ENCODE data around the gene ANXA6. TPM values are rescaled to one million over a fixed set of nuclear protein-coding genes. Genes with fewer than 3 reads are reported as not detected.

Gene ANXA6
- total and polyA plus RNA-seq, 8 donors = 28.4 to 240 (median 88.2) TPM

GRCh38 chr5:151156507-151157420, 815 bp downstream of the ANXA6 start:
- Histone ChIP-seq H3K27me3 (no peaks in the 10 kb centered on the region), H3K36me3 (no peaks in the 10 kb centered on the region), H3K27ac (peak overlapping the region; percentile 79 to 94 (median 90)), H3K9me3 (no peaks in the 10 kb centered on the region), H3K4me1 (peaks cover 49 to 70% (median 67%) of the 10 kb centered on the region in 4 donors), H3K4me3 (peak overlapping the region; percentile 75 to 90 (median 86))
- intact Hi-C loops (cut with DNase I; ENCODE audit: low total_unique reads) = no loop called here
- TF ChIP-seq EP300 (IDR thresholded peaks at IDR 0.05) (no peak), POLR2AphosphoS5 (IDR thresholded peaks at IDR 0.05) (no peak), POLR2A (IDR thresholded peaks at IDR 0.05) (no peak)
- TF ChIP-seq, protein P1, sequence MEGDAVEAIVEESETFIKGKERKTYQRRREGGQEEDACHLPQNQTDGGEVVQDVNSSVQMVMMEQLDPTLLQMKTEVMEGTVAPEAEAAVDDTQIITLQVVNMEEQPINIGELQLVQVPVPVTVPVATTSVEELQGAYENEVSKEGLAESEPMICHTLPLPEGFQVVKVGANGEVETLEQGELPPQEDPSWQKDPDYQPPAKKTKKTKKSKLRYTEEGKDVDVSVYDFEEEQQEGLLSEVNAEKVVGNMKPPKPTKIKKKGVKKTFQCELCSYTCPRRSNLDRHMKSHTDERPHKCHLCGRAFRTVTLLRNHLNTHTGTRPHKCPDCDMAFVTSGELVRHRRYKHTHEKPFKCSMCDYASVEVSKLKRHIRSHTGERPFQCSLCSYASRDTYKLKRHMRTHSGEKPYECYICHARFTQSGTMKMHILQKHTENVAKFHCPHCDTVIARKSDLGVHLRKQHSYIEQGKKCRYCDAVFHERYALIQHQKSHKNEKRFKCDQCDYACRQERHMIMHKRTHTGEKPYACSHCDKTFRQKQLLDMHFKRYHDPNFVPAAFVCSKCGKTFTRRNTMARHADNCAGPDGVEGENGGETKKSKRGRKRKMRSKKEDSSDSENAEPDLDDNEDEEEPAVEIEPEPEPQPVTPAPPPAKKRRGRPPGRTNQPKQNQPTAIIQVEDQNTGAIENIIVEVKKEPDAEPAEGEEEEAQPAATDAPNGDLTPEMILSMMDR (IDR thresholded peaks at IDR 0.05) = no peak
- peak in 1 of 2 donors; percentile 56 for DNase-seq
- 20 to 31% (median 30%) methylated on average over 14 to 20 of the region's 20 CpGs for WGBS, 5 donors

DNA sequence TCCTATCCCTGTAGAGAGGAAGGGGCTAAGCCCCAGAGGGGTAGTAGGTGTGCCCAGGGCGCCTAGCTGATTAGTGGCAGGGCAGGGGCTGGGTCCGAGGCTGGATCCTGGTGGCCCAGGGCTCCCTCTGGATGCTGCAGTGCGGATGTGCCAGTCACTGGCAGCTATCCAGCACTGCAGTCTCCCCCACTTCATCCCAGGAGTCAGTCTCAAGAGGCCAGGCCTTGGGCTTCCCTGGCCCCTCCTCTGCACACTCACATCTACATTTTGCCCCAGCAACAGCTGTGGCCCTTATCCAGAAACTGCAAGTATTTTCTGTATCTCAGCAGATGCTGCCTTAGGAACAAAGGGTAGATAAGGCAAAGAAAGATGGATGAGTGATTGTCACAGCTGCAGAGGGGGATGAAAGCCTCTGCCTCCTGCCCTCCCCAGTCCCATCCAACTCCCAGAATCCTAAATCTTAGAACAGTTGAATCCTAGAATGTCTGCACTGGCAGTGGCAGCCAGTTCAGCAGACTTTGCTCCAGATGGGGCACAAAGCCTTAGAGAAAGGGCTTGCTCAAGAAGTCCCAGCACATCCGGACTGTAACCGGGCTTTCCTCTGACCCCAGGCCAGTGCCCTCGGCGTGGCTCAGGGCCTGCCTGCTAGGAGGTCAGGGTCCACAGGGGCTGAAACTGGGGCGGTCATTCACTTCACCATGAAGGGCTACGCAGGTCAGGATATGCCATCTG, 1.6 kb downstream of the ANXA6 start:
- H3K4me1 ChIP-seq = peaks cover 58 to 78% (median 75%) of the 10 kb centered on the region in 4 donors
- peak overlapping the region; percentile 75 to 90 (median 86) for H3K4me3 ChIP-seq
- peak in 1 of 2 donors; percentile 65 for DNase-seq
- WGBS, 5 donors = 35 to 55% (median 48%) methylated on average over 9 of the region's 9 CpGs
- no peaks in the 10 kb centered on the region for H3K9me3 ChIP-seq
- intact Hi-C loops (cut with DNase I; ENCODE audit: low total_unique reads) = no loop called here
- no peaks in the 10 kb centered on the region for H3K27me3 ChIP-seq
- TF ChIP-seq, protein P1 (IDR thresholded peaks at IDR 0.05) = no peak
- H3K36me3 ChIP-seq = no peaks in the 10 kb centered on the region
- H3K27ac ChIP-seq = peak overlapping the region; percentile 79 to 94 (median 90)

- WGBS, 5 donors = 40 to 56% (median 51%) methylated on average over 9 of the region's 9 CpGs
- no peaks in the 10 kb centered on the region for H3K36me3 ChIP-seq
- TF ChIP-seq POLR2AphosphoS5 (IDR thresholded peaks at IDR 0.05) = peak in 1 of 3 donors; percentile 6
- TF ChIP-seq, protein P1 (IDR thresholded peaks at IDR 0.05) = no peak
- TF ChIP-seq EP300 (IDR thresholded peaks at IDR 0.05) = no peak
- no peaks in the 10 kb centered on the region for H3K9me3 ChIP-seq
- DNase-seq = peak in 1 of 2 donors; percentile 42
- peak overlapping the region; percentile 16 to 94 (median 90) for H3K27ac ChIP-seq
- intact Hi-C loops (cut with DNase I; ENCODE audit: low total_unique reads) = no loop called here
- peak overlapping the region; percentile 75 to 90 (median 86) for H3K4me3 ChIP-seq
- H3K27me3 ChIP-seq = no peaks in the 10 kb centered on the region
- H3K4me1 ChIP-seq = peaks cover 65 to 86% (median 83%) of the 10 kb centered on the region in 4 donors
Observed at GRCh38 chr5:151154931-151155774, 2.4 kb downstream of the ANXA6 start.

All from stomach (tissue), 9 donors.